ENCODE data around the gene KCTD17.
A peak's percentile ranks its signal among the peaks of the same experiment; 100 is the strongest.

KCTD17 gene

GRCh38 chr22:37044634-37045625 lies 6.6 kb upstream of the KCTD17 start:
- no peak for DNase-seq

GRCh38 chr22:37045958-37046357 lies 5.6 kb upstream of the KCTD17 start:
- no peak for DNase-seq

- DNase-seq = no peak
Measured at GRCh38 chr22:37046589-37046988, 5.0 kb upstream of the KCTD17 start.

GRCh38 chr22:37047006-37047405 lies 4.5 kb upstream of the KCTD17 start:
- DNase-seq = no peak

GRCh38 chr22:37048133-37048532 lies 3.4 kb upstream of the KCTD17 start:
- DNase-seq = no peak

- no peak for DNase-seq
Measured at GRCh38 chr22:37049224-37049623, 2.3 kb upstream of the KCTD17 start.

- DNase-seq = no peak
Measured at GRCh38 chr22:37050913-37051312, 629 bp upstream of the KCTD17 start.

- no peak for DNase-seq
Measured at GRCh38 chr22:37052386-37053309, 1.1 kb downstream of the KCTD17 start.

- no peak for DNase-seq
Measured at GRCh38 chr22:37053310-37054055, 1.9 kb downstream of the KCTD17 start.

GRCh38 chr22:37054056-37054395 lies 2.5 kb downstream of the KCTD17 start:
- DNase-seq = peak; percentile 44

DNA sequence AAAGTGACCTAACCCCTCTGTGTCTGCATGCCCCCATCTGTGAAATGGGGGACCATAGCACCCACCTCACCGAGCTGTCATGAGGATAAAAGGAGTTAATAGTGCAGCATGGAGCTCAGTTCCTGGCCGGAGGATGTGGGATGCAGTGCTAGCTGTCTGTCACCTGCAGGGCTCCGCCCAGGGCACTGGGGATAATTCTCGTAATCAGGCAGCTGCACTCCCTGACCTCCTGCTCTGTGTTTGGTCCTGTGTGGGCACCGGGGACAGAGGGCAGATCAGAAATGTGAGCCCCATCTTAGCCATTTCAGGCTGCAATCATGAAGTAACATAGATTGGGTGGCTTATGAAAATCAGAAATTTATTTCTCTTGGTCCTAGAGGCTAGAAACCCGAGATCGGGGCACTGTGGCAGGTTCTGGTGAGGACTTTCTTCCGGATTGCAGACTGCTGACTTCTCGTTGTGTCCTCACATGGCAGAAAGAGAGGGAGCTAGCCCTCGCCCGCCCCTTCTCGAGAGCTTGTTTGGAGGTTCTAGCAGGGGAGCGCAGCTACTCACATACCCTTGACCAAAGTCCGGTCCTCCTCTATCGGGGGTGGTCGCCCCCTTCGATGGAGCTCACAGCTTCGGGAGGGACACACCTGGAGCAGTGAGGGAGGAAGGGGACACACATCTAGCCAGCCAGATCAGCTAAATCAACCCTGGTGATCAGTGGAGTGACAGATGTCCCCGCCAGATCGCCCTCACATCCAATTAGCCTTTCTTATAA lies 3.2 kb downstream of the KCTD17 start:
- no peak for DNase-seq

DNA sequence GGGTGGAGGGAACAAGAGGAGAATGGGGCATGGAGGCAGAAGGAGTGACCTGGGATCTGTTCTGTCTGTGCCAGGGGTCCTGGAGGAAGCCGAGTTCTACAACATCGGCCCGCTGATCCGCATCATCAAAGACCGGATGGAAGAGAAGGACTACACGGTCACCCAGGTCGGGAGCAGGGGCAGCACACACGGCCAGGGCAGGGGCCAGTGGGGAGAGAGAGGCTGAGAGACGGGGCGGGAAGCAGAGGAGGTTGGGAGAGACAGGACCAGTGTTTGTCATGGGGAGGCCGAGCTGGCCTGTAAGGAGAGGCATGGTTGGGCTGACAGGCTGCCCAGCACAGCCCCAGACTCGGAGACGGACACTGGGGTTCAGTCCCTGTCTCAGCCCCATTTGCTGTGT lies 4.7 kb downstream of the KCTD17 start:
- no peak for DNase-seq

- no peak for DNase-seq
Measured at GRCh38 chr22:37057226-37057625, 5.7 kb downstream of the KCTD17 start.

GRCh38 chr22:37057796-37058510 lies 6.4 kb downstream of the KCTD17 start:
- no peak for DNase-seq

- DNase-seq = no peak
Measured at GRCh38 chr22:37058917-37059701, 7.6 kb downstream of the KCTD17 start.

DNA sequence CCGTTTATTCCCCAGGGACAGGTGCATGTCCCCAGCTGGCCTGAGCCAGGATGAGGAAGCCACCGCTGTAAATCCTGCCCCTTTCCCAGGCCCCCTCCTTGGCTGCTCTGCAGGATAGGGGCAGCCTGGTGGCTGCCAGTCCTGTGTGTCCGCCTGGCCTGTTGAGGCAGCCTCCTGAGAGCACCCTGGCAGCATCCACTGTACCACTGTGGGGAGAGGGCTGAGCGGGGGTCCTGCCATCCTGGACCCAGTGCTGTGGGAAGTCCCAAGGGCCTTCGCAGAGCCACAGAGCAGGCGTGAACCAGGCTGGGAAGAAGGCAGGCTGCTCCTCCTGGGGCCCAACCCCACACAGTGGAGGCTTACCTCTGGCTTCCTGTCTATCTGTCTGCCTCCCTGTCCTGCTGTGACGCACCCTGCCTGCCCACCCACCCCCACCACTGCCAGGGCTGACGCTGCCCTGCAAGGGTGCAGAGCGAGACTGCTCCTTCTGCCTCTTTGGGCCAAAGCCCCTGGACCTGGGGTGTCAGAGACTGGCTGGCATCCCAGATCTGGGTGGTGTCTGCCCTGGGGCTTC lies 8.4 kb downstream of the KCTD17 start:
- no peak for DNase-seq

- DNase-seq = peak; percentile 52
Measured at GRCh38 chr22:37060801-37061610, 9.5 kb downstream of the KCTD17 start.

GRCh38 chr22:37061611-37062375 lies 10.3 kb downstream of the KCTD17 start:
- no peak for DNase-seq

- no peak for DNase-seq
Measured at GRCh38 chr22:37062376-37062675, 10.8 kb downstream of the KCTD17 start.

All from NCI-H1436 (cell line).